ENCODE results near the gene ARHGAP22.

The ARHGAP22 gene

GRCh38 chr10:48533540-48533939, 71.3 kb downstream of the ARHGAP22 start:
- Mint-ChIP-seq H3K36me3 (ENCODE audit: low read depth) (no peaks in the 10 kb centered on the region), H3K27me3 (peaks cover 9% of the 10 kb centered on the region), H3K27ac (no peak overlapping the region), H3K9me3 (no peaks in the 10 kb centered on the region), H3K4me3 (no peak overlapping the region), H3K4me1 (ENCODE audit: low read depth) (no peaks in the 10 kb centered on the region)

GRCh38 chr10:48531486-48531885, 73.4 kb downstream of the ARHGAP22 start:
- H3K4me3 Mint-ChIP-seq = no peak overlapping the region
- no peaks in the 10 kb centered on the region for H3K9me3 Mint-ChIP-seq
- no peak overlapping the region for H3K27ac Mint-ChIP-seq
- peaks cover 21% of the 10 kb centered on the region for H3K27me3 Mint-ChIP-seq
- H3K36me3 Mint-ChIP-seq (ENCODE audit: low read depth) = no peaks in the 10 kb centered on the region
- no peaks in the 10 kb centered on the region for H3K4me1 Mint-ChIP-seq (ENCODE audit: low read depth)

GRCh38 chr10:48529331-48529730, 75.5 kb downstream of the ARHGAP22 start:
- H3K9me3 Mint-ChIP-seq = no peaks in the 10 kb centered on the region
- H3K36me3 Mint-ChIP-seq (ENCODE audit: low read depth) = no peaks in the 10 kb centered on the region
- no peaks in the 10 kb centered on the region for H3K4me1 Mint-ChIP-seq (ENCODE audit: low read depth)
- H3K27ac Mint-ChIP-seq = no peak overlapping the region
- no peak overlapping the region for H3K4me3 Mint-ChIP-seq
- peaks cover 40% of the 10 kb centered on the region for H3K27me3 Mint-ChIP-seq

- Mint-ChIP-seq H3K27ac (no peak overlapping the region), H3K27me3 (peaks cover 42% of the 10 kb centered on the region), H3K4me1 (ENCODE audit: low read depth) (no peaks in the 10 kb centered on the region), H3K36me3 (ENCODE audit: low read depth) (no peaks in the 10 kb centered on the region), H3K9me3 (no peaks in the 10 kb centered on the region), H3K4me3 (no peak overlapping the region)
Observed at GRCh38 chr10:48527756-48528155, 77.1 kb downstream of the ARHGAP22 start.

GRCh38 chr10:48526846-48527505, 77.9 kb downstream of the ARHGAP22 start:
- Mint-ChIP-seq H3K27me3 (peaks cover 48% of the 10 kb centered on the region), H3K9me3 (no peaks in the 10 kb centered on the region), H3K4me1 (ENCODE audit: low read depth) (no peaks in the 10 kb centered on the region), H3K36me3 (ENCODE audit: low read depth) (no peaks in the 10 kb centered on the region), H3K27ac (no peak overlapping the region), H3K4me3 (no peak overlapping the region)

GRCh38 chr10:48526011-48526821, 78.7 kb downstream of the ARHGAP22 start:
- no peaks in the 10 kb centered on the region for H3K4me1 Mint-ChIP-seq (ENCODE audit: low read depth)
- H3K27ac Mint-ChIP-seq = no peak overlapping the region
- no peak overlapping the region for H3K4me3 Mint-ChIP-seq
- H3K36me3 Mint-ChIP-seq (ENCODE audit: low read depth) = no peaks in the 10 kb centered on the region
- no peaks in the 10 kb centered on the region for H3K9me3 Mint-ChIP-seq
- H3K27me3 Mint-ChIP-seq = peaks cover 55% of the 10 kb centered on the region

- peaks cover 64% of the 10 kb centered on the region for H3K27me3 Mint-ChIP-seq
- H3K36me3 Mint-ChIP-seq (ENCODE audit: low read depth) = no peaks in the 10 kb centered on the region
- H3K9me3 Mint-ChIP-seq = no peaks in the 10 kb centered on the region
- H3K4me1 Mint-ChIP-seq (ENCODE audit: low read depth) = no peaks in the 10 kb centered on the region
- no peak overlapping the region for H3K4me3 Mint-ChIP-seq
- H3K27ac Mint-ChIP-seq = no peak overlapping the region
Observed at GRCh38 chr10:48525113-48525512, 79.8 kb downstream of the ARHGAP22 start.

- Mint-ChIP-seq H3K27ac (no peak overlapping the region), H3K4me3 (no peak overlapping the region), H3K36me3 (ENCODE audit: low read depth) (no peaks in the 10 kb centered on the region), H3K4me1 (ENCODE audit: low read depth) (no peaks in the 10 kb centered on the region), H3K27me3 (peaks cover 67% of the 10 kb centered on the region), H3K9me3 (no peaks in the 10 kb centered on the region)
Observed at GRCh38 chr10:48523820-48524758, 80.8 kb downstream of the ARHGAP22 start.

- H3K4me1 Mint-ChIP-seq (ENCODE audit: low read depth) = peaks cover 4% of the 10 kb centered on the region
- peaks cover 62% of the 10 kb centered on the region for H3K27me3 Mint-ChIP-seq
- H3K4me3 Mint-ChIP-seq = no peak overlapping the region
- no peaks in the 10 kb centered on the region for H3K36me3 Mint-ChIP-seq (ENCODE audit: low read depth)
- H3K9me3 Mint-ChIP-seq = no peaks in the 10 kb centered on the region
- no peak overlapping the region for H3K27ac Mint-ChIP-seq
Observed at GRCh38 chr10:48523212-48523819, 81.6 kb downstream of the ARHGAP22 start.

GRCh38 chr10:48522011-48522765, 82.7 kb downstream of the ARHGAP22 start:
- Mint-ChIP-seq H3K27ac (no peak overlapping the region), H3K9me3 (no peaks in the 10 kb centered on the region), H3K27me3 (peaks cover 58% of the 10 kb centered on the region), H3K4me3 (no peak overlapping the region), H3K36me3 (ENCODE audit: low read depth) (no peaks in the 10 kb centered on the region), H3K4me1 (ENCODE audit: low read depth) (peaks cover 10% of the 10 kb centered on the region)

GRCh38 chr10:48520594-48520993, 84.3 kb downstream of the ARHGAP22 start:
- Mint-ChIP-seq H3K27ac (no peak overlapping the region), H3K4me3 (no peak overlapping the region), H3K4me1 (ENCODE audit: low read depth) (peaks cover 10% of the 10 kb centered on the region)

GRCh38 chr10:48520184-48520506, 84.7 kb downstream of the ARHGAP22 start:
- Mint-ChIP-seq H3K9me3 (peaks cover 7% of the 10 kb centered on the region), H3K27ac (no peak overlapping the region), H3K36me3 (ENCODE audit: low read depth) (no peaks in the 10 kb centered on the region), H3K4me3 (no peak overlapping the region), H3K27me3 (peaks cover 42% of the 10 kb centered on the region), H3K4me1 (ENCODE audit: low read depth) (peaks cover 10% of the 10 kb centered on the region)

More at GRCh38 chr10:48520594-48520993, 84.3 kb downstream of the ARHGAP22 start:
- Mint-ChIP-seq H3K9me3 (peaks cover 2% of the 10 kb centered on the region), H3K27me3 (peaks cover 47% of the 10 kb centered on the region), H3K36me3 (ENCODE audit: low read depth) (no peaks in the 10 kb centered on the region)

GRCh38 chr10:48519481-48520183, 85.2 kb downstream of the ARHGAP22 start:
- Mint-ChIP-seq H3K27ac (no peak overlapping the region), H3K36me3 (ENCODE audit: low read depth) (no peaks in the 10 kb centered on the region), H3K4me1 (ENCODE audit: low read depth) (peaks cover 10% of the 10 kb centered on the region), H3K27me3 (peaks cover 37% of the 10 kb centered on the region), H3K4me3 (no peak overlapping the region), H3K9me3 (peaks cover 9% of the 10 kb centered on the region)
